ENCODE results near the gene PRXL2C. TPM values are rescaled to one million over a fixed set of nuclear protein-coding genes. Genes with fewer than 3 reads are reported as not detected.
"Not testable (repeated sequence)": the region's sequence is repeated elsewhere in the genome, so short reads cannot be mapped to it uniquely, and the experiment has no call there.

The PRXL2C gene
- total RNA-seq, 4 donors from 2014 or later, result 16.7 to 25.6 (median 22.5) TPM

DNA sequence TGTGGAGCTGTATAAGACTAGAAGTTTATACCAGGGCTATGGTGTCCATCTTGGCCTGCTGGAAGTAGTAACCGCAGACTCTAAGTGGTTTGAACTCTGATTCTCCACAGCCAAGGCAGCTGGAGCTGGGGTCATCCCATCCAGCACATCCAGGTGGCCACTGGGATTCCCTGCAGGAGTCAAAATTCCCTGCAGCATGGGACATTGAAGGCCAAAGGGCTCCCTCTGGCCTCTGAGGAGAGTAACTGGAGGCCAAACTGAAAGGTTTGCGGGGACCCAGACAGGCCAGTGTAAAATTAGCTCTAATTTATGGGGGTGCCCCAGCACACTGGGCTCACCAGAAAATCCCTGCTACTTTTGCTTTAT is 12.2 kb upstream of the PRXL2C start:
- Histone ChIP-seq H3K36me3 (no peaks in the 10 kb centered on the region), H3K4me3 (replicated peaks in 1 of 3) (no peak overlapping the region), H3K9me3 (no peaks in the 10 kb centered on the region), H3K27me3 (no peaks in the 10 kb centered on the region), H3K27ac (no peak overlapping the region), H3K4me1 (no peaks in the 10 kb centered on the region)
- intact Hi-C loops (cut with DNase I), result loop anchor here (2.0 to 5.0 kb wide), 2 partner anchors 215 to 341 kb away; partner anchors contain the start of gene HABP4
- DNase-seq, result no peak
- no peak for TF ChIP-seq POLR2A (IDR thresholded peaks at IDR 0.05)
- TF ChIP-seq, protein P1, sequence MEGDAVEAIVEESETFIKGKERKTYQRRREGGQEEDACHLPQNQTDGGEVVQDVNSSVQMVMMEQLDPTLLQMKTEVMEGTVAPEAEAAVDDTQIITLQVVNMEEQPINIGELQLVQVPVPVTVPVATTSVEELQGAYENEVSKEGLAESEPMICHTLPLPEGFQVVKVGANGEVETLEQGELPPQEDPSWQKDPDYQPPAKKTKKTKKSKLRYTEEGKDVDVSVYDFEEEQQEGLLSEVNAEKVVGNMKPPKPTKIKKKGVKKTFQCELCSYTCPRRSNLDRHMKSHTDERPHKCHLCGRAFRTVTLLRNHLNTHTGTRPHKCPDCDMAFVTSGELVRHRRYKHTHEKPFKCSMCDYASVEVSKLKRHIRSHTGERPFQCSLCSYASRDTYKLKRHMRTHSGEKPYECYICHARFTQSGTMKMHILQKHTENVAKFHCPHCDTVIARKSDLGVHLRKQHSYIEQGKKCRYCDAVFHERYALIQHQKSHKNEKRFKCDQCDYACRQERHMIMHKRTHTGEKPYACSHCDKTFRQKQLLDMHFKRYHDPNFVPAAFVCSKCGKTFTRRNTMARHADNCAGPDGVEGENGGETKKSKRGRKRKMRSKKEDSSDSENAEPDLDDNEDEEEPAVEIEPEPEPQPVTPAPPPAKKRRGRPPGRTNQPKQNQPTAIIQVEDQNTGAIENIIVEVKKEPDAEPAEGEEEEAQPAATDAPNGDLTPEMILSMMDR (IDR thresholded peaks at IDR 0.05), result no peak
- 89 to 94% methylated on average over 2 of the region's 2 CpGs for WGBS, 2 donors

DNA sequence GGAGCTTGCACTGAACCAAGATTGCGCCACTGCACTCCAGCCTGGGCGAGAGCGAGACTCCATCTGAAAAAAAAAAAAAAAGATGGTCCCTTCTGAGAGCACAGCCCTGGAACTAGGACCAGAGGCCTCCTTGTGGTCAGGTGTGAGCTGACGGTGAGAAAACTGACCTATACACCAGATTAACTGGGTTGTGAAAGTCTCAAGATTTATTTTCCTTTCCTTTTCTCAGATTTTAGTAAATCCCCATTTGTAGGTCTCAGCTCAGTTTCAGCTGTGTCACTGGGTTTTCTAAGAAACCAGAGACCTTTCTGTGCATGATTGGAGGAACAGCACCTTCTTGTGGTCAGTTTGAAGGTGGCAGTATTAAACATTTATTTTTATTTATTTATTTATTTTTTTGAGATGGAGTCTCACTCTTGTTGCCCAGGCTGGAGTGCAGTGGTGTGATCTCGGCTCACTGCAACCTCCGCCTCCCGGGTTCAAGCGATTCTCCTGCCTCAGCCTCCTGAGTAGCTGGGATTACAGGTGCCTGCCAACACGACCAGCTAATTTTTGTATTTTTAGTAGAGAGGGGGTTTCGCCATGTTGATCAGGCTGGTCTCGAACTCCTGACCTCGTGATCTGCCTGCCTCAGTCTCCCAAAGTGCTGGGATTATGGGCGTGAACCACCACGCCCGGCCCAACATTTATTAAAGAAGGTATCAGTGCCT is 11.7 kb upstream of the PRXL2C start:
- not testable (repeated sequence) for H3K4me1 ChIP-seq; H3K27me3 ChIP-seq; H3K36me3 ChIP-seq; H3K27ac ChIP-seq; H3K9me3 ChIP-seq; H3K4me3 ChIP-seq (replicated peaks in 1 of 3)
- TF ChIP-seq, protein P1 (IDR thresholded peaks at IDR 0.05), result peak; percentile 70 to 98 (median 79)
- DNase-seq, result peak in 1 of 2 donors; percentile 16
- WGBS, 2 donors, result 71 to 73% methylated on average over 15 of the region's 15 CpGs
- intact Hi-C loops (cut with DNase I), result loop anchor here (2.0 to 5.0 kb wide), 2 partner anchors 215 to 340 kb away; partner anchors contain the start of gene HABP4

DNA sequence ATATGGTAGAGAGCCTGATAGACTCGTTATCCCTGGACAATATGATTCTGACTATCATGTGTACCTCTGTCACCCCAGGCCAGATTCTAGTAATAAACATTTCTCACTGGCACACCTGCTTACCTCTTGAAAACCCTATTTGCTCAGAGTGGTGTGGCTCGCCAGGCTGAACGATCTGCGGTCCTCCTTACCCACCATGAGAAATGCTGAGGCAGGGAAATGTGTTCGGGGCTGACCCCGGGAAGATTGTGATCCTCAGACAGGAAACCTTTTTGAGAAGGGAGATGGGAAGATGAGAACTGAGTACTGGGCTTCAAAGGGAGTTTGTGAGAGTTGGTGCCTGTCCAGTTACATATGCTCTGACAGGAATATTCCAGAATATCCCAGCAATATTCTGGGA is 10.7 kb upstream of the PRXL2C start:
- WGBS, 2 donors, result 83 to 84% methylated on average over 6 of the region's 6 CpGs
- Histone ChIP-seq H3K27ac (no peak overlapping the region), H3K4me3 (replicated peaks in 1 of 3) (no peak overlapping the region), H3K4me1 (no peaks in the 10 kb centered on the region), H3K9me3 (no peaks in the 10 kb centered on the region), H3K36me3 (no peaks in the 10 kb centered on the region), H3K27me3 (no peaks in the 10 kb centered on the region)
- TF ChIP-seq POLR2A (IDR thresholded peaks at IDR 0.05), result no peak
- TF ChIP-seq, protein P1 (IDR thresholded peaks at IDR 0.05), result no peak
- no peak for DNase-seq
- intact Hi-C loops (cut with DNase I), result loop anchor here (2.0 to 5.0 kb wide), 2 partner anchors 213 to 339 kb away; partner anchors contain the start of gene HABP4

DNA sequence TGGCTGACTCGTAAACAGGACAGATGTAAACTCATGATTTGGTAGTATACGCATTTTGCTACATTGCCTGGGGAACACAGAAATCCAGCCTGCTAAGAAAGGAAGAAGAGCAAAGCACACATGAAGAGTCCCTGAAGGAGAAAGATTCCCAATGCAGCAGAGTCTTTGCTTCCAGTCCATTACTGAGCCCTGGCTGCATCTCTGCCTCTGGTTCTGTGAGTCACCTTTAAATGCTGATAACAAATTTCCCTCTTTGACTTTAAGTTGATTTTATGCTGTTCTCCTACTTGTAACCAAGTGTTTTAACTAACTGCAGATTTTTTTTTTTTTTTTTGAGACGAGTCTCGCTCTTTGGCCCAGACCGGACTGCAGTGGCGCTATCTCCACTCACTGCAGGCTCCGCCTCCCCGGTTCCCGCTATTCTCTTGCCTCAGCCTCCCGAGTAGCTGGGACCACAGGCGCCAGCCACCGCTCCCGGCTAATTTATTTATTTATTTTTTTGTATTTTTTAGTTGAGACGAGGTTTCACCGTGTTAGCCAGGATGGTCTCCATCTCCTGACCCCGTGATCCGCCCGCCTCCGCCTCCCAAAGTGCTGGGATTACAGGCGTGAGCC is 8.5 kb upstream of the PRXL2C start:
- no peak for DNase-seq
- Histone ChIP-seq H3K36me3 (no peaks in the 10 kb centered on the region), H3K4me3 (replicated peaks in 1 of 3) (no peak overlapping the region), H3K27ac (no peak overlapping the region), H3K27me3 (no peaks in the 10 kb centered on the region), H3K9me3 (no peaks in the 10 kb centered on the region), H3K4me1 (no peaks in the 10 kb centered on the region)
- intact Hi-C loops (cut with DNase I), result no loop called here
- no peak for TF ChIP-seq POLR2A (IDR thresholded peaks at IDR 0.05)
- TF ChIP-seq, protein P1 (IDR thresholded peaks at IDR 0.05), result no peak
- 94 to 96% methylated on average over 20 of the region's 20 CpGs for WGBS, 2 donors

DNA sequence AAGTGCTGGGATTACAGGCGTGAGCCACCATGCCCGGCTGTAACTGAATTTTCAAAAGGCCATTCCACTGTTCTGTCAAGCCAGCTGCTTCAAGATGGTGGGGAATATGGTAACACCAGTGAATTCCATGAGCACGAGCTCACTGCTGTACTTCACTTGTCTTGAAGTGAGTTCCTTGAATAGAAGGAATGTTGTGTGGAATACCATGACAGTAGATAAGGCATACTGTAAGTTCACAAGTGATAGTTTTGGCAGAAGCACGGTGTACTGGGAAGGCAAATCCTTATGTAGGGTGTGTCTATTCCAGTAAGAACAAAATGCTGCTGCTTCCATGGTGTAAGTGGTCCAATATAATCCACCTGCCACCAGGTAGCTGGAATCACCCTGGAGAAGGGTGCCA is 6.6 kb upstream of the PRXL2C start:
- Histone ChIP-seq H3K36me3 (no peaks in the 10 kb centered on the region), H3K4me1 (no peaks in the 10 kb centered on the region), H3K9me3 (no peaks in the 10 kb centered on the region), H3K27ac (no peak overlapping the region), H3K4me3 (replicated peaks in 1 of 3) (no peak overlapping the region), H3K27me3 (no peaks in the 10 kb centered on the region)
- TF ChIP-seq, protein P1 (IDR thresholded peaks at IDR 0.05), result no peak
- TF ChIP-seq POLR2A (IDR thresholded peaks at IDR 0.05), result no peak
- WGBS, 2 donors, result 87 to 92% methylated on average over 3 to 4 of the region's 4 CpGs
- intact Hi-C loops (cut with DNase I), result no loop called here
- no peak for DNase-seq
